Measurements from ENCODE around the gene MAP6.

GRCh38 chr11:75538150-75538942, 130.5 kb downstream of the MAP6 start:
- no peak for TF ChIP-seq CTCF (IDR thresholded peaks at IDR 0.05; ENCODE audit: low read length)
- TF ChIP-seq EZH2 (IDR thresholded peaks at IDR 0.05; ENCODE audit: borderline replicate concordance, low read length) = no peak

Data from OCI-LY1 (cell line).